ENCODE results near the gene ZRSR2.
"Not testable (repeated sequence)": the region's sequence is repeated elsewhere in the genome, so short reads cannot be mapped to it uniquely, and the experiment has no call there.

- not testable (repeated sequence) for TF ChIP-seq CTCF (IDR thresholded peaks at IDR 0.05; ENCODE audit: control extremely low read depth in 1 of 3, insufficient read depth in 1 of 3, low read depth in 1 of 3, low read length in 3 of 3); MAFK (IDR thresholded peaks at IDR 0.05; ENCODE audit: low read depth, low read length); JUND (IDR thresholded peaks at IDR 0.05; ENCODE audit: low read length); EP300 (IDR thresholded peaks at IDR 0.05; ENCODE audit: borderline replicate concordance in 1 of 2, low read depth in 2 of 2, low read length in 2 of 2); HDAC6 (IDR thresholded peaks at IDR 0.05; ENCODE audit: low read depth, low read length); FOSL1 (IDR thresholded peaks at IDR 0.05; ENCODE audit: insufficient read depth, low read depth, low read length); USF2 (IDR thresholded peaks at IDR 0.05; ENCODE audit: low read length); ZNF274 (IDR thresholded peaks at IDR 0.05; ENCODE audit: borderline replicate concordance, extremely low read depth, low read length); POLR2AphosphoS5 (IDR thresholded peaks at IDR 0.05; ENCODE audit: low read depth, low read length)
These were observed 43.6 kb upstream of the ZRSR2 start for GRCh38 chrX:15746651-15747050.

Measured in H1 (cell line).